Left lobe of liver (tissue), 2 donors: ENCODE data around the gene GLI2. TPM values are rescaled to one million over a fixed set of nuclear protein-coding genes. Genes with fewer than 3 reads are reported as not detected.
A peak's percentile ranks its signal among the peaks of the same experiment; 100 is the strongest.

Experiments used
- ATAC-seq: fragments of 200-7000 bp; cut with Tn5 transposase; one replicate; pipeline ENCODE4 v1.9.1; 2020; ENCODE audit warnings: mild to moderate bottlenecking, moderate library complexity
- DNase-seq: peaks from one replicate; pipeline ENCODE4 v3.0.0-alpha.2; 2020; ENCODE audit warnings: low spot score
- total RNA-seq: library from RNA; stranded (reverse); gene quantifications from one replicate; pipeline ENCODE4 v1.2.1, GENCODE V29; 2021
- donor health status: DM: no; HTN: no; CAD: no; lungs with moderate emphysema.
- donor health status: DM: no; HTN: yes; CAD: no.

The GLI2 gene
- 0.30 TPM for total RNA-seq

DNA sequence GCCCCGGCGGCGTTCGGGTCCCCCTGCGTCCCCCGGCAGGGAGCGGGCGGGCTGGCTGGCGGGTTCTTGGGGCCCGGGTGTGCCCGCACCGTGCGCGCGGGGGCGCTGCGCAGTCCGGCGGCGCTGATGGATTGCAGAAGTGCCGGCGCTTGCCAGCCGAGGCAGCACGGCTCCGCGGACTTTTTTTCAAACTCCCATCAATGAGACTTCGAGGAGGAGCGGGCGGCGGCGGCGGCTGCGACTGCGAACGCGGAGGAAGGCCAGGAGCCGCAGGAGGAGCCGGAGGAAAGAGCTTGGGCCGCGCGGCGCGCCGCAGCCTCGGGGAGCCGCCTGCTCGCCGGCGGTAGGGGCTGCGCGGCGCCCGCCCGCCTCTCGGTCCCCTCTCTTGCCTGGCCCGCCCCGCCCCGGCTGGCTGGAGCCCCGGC is at the start of gene GLI2:
Gene GLI2, plus strand, starts transcription at position 123 of the 425 bp plus-strand sequence. CDS start 61,453 bp downstream, outside the sequence.
- DNase-seq (peak; percentile 46), ATAC-seq (peak; percentile 74)

DNA sequence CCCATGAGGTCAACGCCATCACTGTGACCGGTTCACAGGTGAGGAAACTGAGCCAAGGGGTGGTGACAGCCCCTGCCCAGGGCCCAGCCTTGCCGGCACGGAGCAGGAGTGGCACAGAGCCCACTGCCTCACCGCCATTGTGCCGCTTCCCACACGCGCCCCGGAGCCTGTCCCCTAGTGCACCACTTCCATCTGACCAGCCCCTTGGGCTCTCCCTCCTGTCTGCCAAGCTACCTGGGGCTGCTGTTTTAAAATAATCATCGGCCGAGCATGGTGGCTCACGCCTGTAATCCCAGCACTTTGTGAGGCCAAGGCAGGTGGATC is 49.7 kb upstream of the GLI2 start:
- no peak for ATAC-seq
- no peak for DNase-seq

DNA sequence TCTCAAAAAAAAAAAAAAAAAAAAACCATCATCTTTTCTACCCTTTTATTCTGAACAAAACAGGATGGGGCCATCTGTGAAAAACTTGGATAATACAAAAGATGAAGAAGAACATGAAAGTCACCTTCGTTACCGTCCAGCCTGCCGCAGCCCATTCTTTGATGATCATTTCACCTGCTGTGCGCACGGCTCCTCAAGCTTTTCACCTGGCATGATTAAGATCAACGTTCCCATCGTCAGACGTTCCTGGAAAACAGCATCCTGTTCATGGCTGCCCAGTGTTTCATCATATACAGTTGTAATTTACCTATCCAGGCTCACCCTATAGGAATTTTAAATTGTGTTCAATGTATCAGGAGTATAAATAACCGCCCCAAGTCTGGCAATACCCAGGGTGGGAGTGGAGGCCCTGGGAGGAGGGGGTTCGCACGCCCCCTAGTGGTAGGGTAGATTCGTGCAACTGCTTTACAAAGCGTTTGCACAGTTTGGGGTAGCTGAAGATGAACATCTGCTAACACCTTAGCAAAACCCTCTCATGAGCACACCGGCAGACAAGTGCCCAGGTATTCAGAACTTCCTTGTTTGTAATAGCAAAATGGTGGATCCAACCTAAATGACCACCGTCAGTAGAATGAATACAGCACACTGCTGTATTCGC is 49.0 kb upstream of the GLI2 start:
- peak; percentile 44 for ATAC-seq
- DNase-seq = no peak

DNA sequence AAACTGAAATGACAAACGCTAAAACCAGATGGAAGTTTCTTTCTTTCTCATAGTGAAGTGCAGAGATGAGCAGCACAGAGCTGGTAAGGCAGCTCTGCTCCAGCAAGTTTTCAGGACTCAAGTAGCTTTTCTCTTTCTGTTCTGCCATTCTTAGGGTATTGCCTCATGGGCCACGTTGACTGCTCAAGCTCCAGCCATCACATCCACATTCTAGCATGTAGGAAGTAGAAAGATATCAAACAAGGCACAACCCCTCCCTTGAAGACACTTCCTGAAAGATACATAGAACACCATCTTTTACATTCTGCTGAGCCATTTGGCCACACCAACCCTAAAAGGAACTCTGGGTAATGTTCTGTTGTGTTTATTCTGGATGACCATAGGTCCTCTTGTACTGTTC is 48.5 kb upstream of the GLI2 start:
- DNase-seq (no peak), ATAC-seq (no peak)

DNA sequence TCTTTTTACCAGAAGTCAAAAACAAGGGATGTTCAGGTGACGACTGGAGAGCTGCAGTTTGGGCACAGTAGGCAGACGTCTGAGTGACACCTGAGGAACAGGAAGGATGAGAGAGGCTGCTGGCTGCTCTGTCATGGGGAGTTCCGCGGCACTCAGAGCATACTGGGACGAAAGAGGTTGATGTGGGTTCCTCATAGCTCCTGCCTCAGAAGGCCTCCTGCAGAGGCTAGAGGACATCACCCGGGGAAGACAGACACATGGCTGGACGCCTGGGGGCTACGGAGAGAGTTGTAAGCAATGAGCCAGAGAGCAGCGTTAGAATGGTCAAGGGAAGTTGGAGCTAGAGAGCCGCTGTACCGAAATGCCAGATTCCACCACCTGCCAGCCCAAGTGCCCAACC is 45.1 kb upstream of the GLI2 start:
- ATAC-seq (no peak), DNase-seq (no peak)

DNA sequence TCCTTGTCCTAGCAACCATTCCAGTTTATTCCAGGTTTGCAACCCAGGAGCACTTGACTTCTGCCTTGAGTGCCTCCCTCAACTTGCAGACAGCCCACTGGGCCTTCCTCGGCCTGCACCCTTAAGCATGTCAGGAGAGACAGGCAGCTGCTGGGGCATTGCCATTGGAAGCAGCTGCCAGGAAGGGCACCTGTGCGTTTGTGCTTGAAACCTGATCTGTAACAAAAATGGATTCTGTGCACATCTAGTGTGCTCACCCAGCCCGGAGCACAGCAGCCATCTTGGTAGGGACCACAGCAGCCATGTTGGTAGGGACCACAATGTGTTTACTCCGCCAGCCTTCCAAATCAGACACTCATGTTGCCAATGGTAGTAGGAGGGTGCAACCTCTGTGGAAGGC is 44.3 kb upstream of the GLI2 start:
- no peak for DNase-seq
- no peak for ATAC-seq

DNA sequence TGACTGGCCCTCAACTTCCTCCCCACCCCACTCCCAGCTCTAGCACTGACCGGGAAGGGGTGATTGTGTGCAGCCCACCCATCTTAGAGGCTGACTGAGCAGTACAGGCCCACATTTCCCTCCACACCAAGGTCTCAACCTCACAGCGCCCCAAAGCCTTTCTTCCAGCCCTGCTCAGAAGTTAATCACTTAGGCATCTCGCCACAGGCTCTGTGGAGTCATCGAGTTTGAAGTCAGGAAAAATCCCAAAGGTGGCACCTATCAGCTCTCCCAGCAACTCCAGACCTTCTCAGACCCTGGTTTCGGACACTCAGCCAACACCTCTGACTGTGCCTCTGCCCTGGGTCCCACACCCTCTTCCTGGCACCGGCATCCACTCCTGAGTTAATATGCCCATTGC is 43.0 kb upstream of the GLI2 start:
- ATAC-seq (no peak), DNase-seq (no peak)

DNA sequence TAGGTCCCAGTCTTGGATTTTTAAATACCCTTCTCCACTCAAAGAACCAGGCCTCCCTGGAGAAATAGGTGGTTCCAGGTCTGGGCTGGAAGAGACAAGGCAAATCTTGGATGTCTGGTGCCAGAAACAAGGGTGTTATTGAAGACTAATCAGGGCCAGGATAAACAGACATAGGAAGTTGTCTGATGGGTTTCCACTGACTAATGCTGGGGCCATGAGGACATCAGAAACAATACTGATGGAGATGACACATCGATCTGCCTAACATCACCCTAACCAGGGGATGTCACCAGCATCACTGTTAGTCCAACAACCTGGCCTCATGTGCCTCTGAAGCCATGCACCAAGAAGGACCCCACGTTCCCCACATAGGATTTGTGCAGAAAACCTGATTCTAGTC is 42.5 kb upstream of the GLI2 start:
- DNase-seq (no peak), ATAC-seq (no peak)

DNA sequence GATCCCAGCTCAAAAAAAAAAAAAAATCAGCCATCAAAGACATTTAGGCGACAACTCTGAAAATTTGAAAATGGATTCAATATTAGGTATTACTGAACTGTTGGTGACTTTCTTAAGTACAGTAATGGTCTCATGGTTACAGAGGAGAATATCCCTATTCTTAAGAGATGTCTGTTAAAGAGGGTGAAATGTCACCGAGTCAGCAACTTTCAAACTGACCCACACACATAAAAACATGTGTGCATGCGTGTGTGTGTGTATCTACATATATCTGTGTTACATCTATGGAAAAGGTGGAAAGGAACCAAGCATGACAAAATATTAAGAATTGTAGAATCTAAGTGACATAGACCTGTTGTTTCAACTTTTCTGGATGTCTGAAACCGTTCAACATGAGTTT is 41.6 kb upstream of the GLI2 start:
- ATAC-seq = no peak
- no peak for DNase-seq

DNA sequence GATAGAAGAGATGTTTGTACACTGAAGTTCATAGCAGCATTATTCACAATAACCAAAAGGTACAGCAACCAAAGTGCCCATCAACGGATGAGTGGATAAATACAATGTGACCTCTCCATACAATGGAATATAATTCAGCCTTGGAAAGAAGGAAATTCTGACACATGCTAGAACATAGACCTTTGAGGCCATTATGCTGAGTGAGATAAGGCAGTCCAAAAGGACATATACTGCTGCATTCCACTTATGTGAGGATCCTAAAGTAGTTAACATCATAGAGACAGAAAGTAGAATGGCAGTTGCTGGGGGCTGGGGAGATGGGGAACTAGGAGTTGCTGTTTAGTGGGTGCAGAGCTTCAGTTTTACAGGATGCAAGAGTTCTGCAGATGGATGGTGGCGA is 38.2 kb upstream of the GLI2 start:
- ATAC-seq = no peak
- DNase-seq = no peak

DNA sequence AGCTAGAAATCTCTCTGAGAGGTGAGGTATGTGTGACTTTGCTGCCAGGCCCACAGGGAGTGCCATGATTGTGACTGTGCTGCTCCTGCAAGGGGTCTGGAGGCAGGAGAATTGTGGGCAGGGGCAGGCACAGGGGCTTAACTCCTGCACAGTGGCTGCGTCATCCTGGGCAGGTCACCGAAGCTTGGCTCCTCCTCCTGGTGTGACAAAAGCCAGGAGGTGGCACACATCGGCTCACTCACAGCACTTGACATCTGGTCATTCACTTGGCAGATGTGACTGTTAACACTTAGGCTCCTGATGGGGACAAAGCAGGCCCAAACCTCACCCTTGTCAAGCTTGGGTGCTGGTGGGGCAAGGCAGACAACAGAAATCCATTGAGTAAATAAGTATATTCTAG is 36.4 kb upstream of the GLI2 start:
- ATAC-seq (no peak), DNase-seq (no peak)

DNA sequence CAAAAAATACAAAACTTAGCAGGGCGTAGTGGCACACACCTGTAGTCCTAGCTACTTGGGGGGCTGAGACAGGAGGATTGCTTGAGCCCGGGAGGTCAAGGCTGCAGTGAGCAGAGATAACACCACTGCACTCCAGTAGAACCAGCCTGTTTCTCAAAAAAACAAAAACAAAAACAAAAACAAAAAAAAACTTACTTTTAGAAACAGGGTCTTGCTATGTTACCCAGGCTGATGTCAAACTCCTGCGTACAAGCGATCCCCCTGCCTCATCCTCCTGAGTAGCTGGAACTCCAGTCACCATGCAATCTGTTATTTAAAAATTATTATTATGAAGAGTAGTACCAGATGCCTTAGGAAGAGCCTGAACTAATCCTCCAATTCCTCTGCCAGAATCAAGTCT is 35.0 kb upstream of the GLI2 start:
- DNase-seq = no peak
- ATAC-seq = no peak

DNA sequence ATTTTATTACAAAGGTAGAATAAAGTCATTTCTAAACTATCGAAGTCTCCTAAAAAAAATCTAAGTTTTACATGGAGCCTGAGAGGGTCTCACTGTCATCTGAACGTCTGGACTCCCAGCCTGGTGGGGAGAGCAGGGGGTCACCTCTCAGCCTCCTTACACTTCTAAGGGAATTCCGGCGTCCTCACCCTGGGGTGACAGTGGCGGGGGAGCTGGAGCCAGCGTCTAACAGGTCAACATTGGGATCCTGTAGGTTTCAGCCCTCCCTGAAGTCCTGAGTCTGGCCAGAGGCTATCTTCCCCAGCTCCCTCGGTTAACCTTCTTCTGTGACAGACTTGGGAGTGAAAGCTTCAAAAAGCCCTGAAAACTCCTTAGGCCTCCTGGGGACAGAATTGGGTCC is 34.6 kb upstream of the GLI2 start:
- DNase-seq (no peak), ATAC-seq (no peak)

DNA sequence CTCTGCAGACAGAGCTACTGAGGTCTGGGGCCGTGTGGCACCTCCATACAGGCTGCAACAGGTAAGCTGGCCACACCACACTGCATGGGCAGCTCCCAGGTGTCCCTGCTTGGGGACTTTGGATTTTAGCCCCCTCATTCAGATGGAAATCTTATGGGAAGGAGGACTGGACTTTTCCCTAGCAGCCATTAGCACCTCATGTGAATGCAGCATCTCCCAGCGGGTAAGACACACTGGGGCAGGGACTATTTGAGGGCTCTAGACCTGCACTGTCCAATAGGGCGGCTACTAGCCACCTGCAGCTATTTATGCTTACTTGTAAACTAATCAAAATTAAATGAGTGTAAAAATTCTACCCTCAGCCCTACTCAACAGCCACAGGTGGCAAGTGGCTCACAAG is 34.2 kb upstream of the GLI2 start:
- ATAC-seq = no peak
- no peak for DNase-seq

DNA sequence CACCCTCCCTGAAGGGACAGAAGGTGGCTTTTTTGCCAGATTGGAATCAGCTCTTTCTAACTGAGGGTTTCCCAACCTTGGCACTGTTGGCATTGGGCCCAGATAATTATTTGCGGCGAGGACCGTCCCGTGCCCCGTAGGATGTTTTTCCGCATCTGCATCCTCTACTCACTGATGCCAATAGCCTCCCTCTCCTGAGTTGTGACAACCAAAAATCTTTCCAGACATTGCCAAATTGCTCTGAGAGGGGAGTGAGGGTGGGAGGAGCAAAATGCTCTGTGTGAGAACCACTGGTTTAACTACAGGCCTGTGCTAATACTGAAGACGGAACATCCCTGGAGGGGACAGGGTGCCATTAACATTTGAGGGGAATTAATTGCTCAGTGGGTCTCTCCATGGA is 33.6 kb upstream of the GLI2 start:
- DNase-seq (no peak), ATAC-seq (peak; percentile 21)

DNA sequence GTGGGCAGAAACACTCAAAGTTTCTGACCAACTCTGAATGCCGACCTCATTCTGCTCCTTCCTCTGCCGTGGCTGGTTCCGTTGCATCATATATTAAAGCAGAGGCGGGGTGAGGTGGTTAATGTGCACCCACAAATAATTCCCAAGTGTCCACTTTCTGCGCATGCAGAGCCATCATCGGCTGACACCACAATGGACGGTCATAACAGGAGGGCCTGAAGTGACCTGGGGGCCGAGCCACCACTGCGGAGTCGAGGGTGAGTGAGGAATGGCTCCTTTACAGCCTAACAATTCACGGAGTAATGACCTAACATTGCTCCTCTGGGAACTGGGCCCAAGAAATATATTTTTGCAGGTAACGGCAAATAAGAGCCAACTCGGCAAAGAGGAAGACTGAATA is 32.9 kb upstream of the GLI2 start:
- no peak for ATAC-seq
- no peak for DNase-seq

DNA sequence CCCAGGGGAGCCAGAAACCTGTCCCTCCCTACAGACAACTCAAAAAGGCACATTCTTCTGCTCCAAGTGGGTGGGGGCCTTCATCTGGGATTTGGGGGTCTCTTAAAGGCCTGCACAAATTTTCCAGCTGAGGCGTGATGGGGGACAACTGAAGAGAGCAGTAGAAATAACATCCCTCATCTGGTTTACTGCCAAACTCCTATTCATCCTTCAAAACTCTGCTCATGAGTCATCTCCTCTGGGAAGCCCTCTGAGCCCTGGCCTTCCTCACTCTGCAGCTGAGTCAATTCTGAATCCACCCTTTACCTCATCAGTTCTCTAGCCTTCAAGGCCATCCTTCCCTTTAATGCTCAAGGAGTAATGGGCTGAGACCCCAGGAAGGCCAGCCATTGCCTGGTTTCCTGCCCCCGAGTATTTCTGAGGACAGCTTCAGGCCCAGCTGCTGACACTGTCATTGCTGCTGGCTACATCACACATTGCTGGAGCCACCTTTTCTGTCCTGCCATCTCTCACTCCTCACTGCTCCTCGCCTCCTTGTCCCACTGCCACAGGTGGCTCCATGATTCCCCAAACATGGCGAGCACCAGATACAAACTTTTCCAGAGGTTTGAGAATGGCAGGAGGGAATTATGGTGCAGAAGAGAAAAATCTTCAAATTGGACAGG is 32.2 kb upstream of the GLI2 start:
- DNase-seq = no peak
- no peak for ATAC-seq

DNA sequence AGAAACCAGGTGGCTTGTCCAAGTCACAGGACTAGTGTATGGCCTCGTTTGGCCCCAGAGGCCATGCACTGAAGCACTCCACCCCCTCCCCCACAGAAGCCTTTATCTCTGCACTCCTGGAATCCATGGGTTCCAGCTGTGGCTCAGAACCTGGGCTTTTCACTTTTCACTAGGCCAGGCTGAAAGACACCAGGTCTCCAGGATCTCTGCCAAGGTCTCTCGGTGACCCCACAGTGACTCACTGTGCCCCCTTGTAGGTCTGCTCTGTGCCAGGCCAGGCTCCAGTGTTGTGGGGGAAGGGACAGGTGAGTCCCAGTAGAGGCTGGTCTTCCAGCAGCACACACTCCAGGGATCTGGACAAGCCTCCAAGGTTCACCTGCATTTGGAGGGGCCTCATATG is 31.0 kb upstream of the GLI2 start:
- no peak for ATAC-seq
- DNase-seq = no peak

DNA sequence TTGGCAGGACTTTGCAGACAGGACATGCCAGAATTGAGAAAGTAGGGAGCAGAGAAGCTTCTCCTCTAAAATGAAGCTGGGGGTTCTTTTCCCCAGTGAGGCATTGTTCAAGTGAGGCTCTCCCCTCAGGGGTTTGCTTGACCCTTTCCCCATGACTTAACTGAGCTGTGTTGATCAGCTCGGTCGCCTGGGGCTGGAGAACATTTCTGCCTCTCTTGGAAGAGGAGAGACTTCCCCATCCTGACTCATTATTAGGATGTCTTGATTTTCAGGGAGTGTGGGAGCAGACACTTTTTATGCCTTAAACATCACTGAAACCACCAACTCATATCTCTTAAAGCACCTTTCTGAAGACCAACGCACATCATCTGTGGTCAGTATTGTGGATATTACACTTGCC is 27.9 kb upstream of the GLI2 start:
- ATAC-seq = no peak

DNA sequence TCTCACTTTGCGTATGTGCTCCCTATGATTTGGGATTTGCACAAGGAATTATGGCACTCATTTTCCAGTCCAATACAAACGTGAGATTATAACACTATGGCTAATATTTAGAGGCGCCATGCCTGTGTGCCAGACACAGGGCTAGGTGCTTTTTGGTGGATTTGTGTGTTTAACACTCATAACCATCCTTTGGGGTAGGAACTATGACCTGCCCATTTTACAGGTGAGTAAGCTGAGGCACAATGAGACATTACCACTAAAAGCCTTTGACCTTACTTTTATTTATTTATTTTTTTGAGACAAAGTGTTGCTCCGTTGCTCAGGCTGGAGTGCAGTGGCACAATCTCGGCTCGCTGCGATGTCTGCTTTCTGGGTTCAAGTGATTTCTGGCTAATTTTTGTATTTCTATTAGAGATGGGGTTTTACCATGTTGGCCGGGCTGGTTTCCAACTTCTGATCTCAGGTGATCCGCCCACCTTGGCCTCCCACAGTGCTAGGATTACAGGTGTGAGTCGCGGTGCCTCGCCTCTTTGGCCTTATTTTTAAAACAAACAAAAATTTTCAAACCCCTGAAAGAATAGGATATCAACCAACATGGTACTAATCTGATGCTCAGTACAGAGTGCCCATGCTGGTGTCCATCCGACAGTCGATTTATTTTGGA is 26.6 kb upstream of the GLI2 start:
- ATAC-seq (no peak), DNase-seq (no peak)

More for the DNA sequence above, 27.9 kb upstream of the GLI2 start:
- DNase-seq = no peak

DNA sequence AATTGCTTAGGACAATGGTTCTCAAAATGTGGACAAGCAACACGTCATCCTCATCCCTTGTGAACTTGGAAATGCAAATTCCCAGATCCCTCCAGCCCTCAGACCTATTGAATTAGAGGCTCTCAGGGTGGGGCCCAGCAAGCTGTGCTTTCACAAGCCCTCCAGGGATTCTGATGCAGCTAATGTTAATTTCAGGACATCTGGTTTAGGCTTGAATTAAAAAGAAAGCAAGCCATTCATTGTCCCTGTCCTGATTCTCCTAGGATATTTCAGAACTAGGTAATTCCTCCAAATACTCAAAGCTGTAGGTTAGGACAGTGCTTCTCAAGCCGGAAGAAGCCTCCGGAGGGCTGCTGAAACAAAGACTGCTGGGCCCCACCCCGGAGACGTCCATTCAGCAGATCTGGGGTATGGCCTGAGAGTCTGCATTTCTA is 26.0 kb upstream of the GLI2 start:
- DNase-seq = no peak
- ATAC-seq = no peak

DNA sequence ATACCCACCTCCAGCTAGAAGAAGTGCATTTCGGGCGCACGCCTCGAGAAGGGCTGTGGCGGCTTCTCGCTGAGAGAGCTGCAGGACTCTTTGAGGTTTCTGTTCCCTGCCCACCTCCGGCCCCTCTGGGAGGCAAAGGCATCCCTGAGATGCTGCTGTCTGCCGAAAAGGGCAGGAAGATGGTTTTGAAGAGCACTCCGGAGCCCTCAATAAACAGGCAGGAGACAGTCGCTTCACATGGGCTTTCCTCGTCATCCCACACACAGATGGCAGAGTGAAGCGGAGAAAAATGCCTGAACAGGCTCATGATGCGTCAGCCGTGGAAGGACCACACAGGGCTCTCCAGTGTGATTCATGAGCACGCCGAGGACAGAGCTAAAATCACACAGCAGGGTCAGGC is 25.4 kb upstream of the GLI2 start:
- DNase-seq (no peak), ATAC-seq (no peak)

DNA sequence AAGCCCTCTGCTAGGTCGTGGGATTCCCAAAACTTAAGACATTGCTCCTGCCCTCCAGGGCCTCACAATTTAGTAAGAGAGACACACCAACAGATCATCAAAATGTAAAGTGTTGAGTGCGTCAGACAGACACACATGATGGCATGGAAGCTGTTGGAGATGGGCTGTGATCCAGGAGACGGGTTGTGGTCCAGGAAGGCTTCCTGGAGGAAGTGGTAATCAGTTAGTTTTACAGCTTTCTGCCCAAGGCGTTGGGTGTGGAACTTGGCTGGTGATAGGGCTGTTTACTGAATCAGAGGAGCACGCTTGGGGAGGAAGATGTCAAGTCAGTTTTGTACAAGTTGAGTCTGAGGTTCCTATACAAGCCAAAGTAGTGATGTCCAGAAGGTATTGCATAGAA is 24.0 kb upstream of the GLI2 start:
- no peak for DNase-seq
- ATAC-seq = no peak
